MM.1S (cell line): ENCODE measurements around the gene OSGEP.

Experiments
- DNase-seq: peaks from one replicate; pipeline ENCODE4 v3.0.0-alpha.2; 2015
- H2AFZ ChIP-seq: fragments of 300-600 bp; sonication (generic); 2 replicates; pipeline ENCODE4 v1.6.0; 2016; ENCODE audit warnings: antibody characterized with exemption, low read length
- H3F3A ChIP-seq: fragments of 300-600 bp; sonication (generic); 2 replicates; pipeline ENCODE4 v1.6.1; 2016; ENCODE audit warnings: mild to moderate bottlenecking, antibody characterized with exemption, low read length, moderate library complexity, mixed read lengths; ENCODE audit not compliant: insufficient read depth
- H3K27ac ChIP-seq: fragments of 300-600 bp; sonication (generic); 2 replicates; pipeline ENCODE4 v1.5.1; 2016; ENCODE audit warnings: mild to moderate bottlenecking, low read length
- H3K27me3 ChIP-seq: fragments of 300-600 bp; sonication (generic); replicated peaks from 2 replicates; pipeline ENCODE4 v1.6.0; 2016; ENCODE audit warnings: low read length; ENCODE audit not compliant: insufficient read depth
- H3K36me3 ChIP-seq: fragments of 300-600 bp; sonication (generic); replicated peaks from 2 replicates; pipeline ENCODE4 v1.6.1; 2016; ENCODE audit warnings: mild to moderate bottlenecking, low read length, mixed read lengths; ENCODE audit not compliant: insufficient read depth
- H3K4me1 ChIP-seq: fragments of 300-600 bp; sonication (generic); 2 replicates; pipeline ENCODE4 v1.6.1; 2016; ENCODE audit warnings: low read length, mixed read lengths
- H3K4me2 ChIP-seq: fragments of 300-600 bp; sonication (generic); 2 replicates; pipeline ENCODE4 v1.6.0; 2016; ENCODE audit warnings: low read depth, low read length
- H3K4me3 ChIP-seq: fragments of 300-600 bp; sonication (generic); 2 replicates; pipeline ENCODE4 v1.5.1; 2016; ENCODE audit warnings: low read length, mixed read lengths
- H3K79me2 ChIP-seq: fragments of 300-600 bp; sonication (generic); 2 replicates; pipeline ENCODE4 v1.6.1; 2016; ENCODE audit warnings: mixed run types, low read length, mixed read lengths
- H3K9ac ChIP-seq: fragments of 300-600 bp; sonication (generic); 2 replicates; pipeline ENCODE4 v1.6.1; 2016; ENCODE audit warnings: low read length, mixed read lengths
- H3K9me2 ChIP-seq: fragments of 300-600 bp; sonication (generic); replicated peaks from 2 replicates; pipeline ENCODE4 v1.6.1; 2016; ENCODE audit warnings: mild to moderate bottlenecking, low read length, mixed read lengths; ENCODE audit not compliant: insufficient read depth
- H3K9me3 ChIP-seq: fragments of 300-600 bp; sonication (generic); replicated peaks from 2 replicates; pipeline ENCODE4 v1.6.1; 2016; ENCODE audit warnings: mild to moderate bottlenecking, low read length, mixed read lengths; ENCODE audit not compliant: insufficient read depth
- H4K20me1 ChIP-seq: fragments of 300-600 bp; sonication (generic); 2 replicates; pipeline ENCODE4 v1.6.1; 2016; ENCODE audit warnings: mild to moderate bottlenecking, low read length, moderate library complexity, mixed read lengths; ENCODE audit not compliant: insufficient read depth
- CTCF ChIP-seq: fragments of 300-600 bp; sonication (generic); IDR thresholded peaks from 2 replicates; pipeline ENCODE4 v1.5.1; 2016; ENCODE audit warnings: antibody characterized with exemption, low read length, mixed read lengths
- EZH2 ChIP-seq: fragments of 300-600 bp; sonication (generic); optimal IDR thresholded peaks from 2 replicates; pipeline ENCODE3; 2017; ENCODE audit warnings: low read depth, mild to moderate bottlenecking, antibody characterized with exemption, low read length, mixed read lengths
- EZH2phosphoT487 ChIP-seq: fragments of 300-600 bp; sonication (generic); IDR thresholded peaks from 2 replicates; pipeline ENCODE4 v1.6.1; 2018; ENCODE audit warnings: antibody characterized with exemption, low read length

Gene OSGEP

DNA sequence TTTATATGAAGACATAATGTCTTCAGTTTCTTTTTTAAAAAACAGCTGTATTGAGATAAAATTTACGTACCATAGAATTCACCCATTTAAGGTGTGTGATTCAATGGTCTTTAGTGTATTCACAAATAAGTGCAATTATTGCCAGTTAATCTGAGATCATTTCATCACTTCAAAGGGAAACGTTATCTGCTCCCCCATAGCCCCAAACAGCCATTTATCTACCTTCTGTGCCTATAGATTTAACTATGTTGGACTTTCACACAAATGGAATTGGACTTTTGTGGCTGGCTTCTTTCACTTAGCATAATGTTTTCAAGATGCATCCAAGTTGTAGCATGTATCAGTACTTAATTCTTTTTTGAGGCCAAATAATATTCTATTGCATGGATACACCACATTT lies 24.3 kb upstream of the OSGEP start:
- Histone ChIP-seq H3K27ac (no peak overlapping the region), H3K9ac (no peak overlapping the region), H3K36me3 (no peaks in the 10 kb centered on the region; the same call in 1 of the 2 replicates), H3F3A (no peaks in the 10 kb centered on the region), H3K4me3 (no peak overlapping the region), H3K27me3 (no peaks in the 10 kb centered on the region), H3K9me2 (no peaks in the 10 kb centered on the region), H3K9me3 (no peaks in the 10 kb centered on the region), H3K4me1 (no peaks in the 10 kb centered on the region), H3K79me2 (no peaks in the 10 kb centered on the region; the same call in 1 of the 2 replicates), H3K4me2 (no peak overlapping the region), H4K20me1 (no peaks in the 10 kb centered on the region), H2AFZ (no peak overlapping the region)
- no peak for DNase-seq
- TF ChIP-seq EZH2phosphoT487, result no peak
- TF ChIP-seq CTCF, result no peak
- no peak for TF ChIP-seq EZH2

DNA sequence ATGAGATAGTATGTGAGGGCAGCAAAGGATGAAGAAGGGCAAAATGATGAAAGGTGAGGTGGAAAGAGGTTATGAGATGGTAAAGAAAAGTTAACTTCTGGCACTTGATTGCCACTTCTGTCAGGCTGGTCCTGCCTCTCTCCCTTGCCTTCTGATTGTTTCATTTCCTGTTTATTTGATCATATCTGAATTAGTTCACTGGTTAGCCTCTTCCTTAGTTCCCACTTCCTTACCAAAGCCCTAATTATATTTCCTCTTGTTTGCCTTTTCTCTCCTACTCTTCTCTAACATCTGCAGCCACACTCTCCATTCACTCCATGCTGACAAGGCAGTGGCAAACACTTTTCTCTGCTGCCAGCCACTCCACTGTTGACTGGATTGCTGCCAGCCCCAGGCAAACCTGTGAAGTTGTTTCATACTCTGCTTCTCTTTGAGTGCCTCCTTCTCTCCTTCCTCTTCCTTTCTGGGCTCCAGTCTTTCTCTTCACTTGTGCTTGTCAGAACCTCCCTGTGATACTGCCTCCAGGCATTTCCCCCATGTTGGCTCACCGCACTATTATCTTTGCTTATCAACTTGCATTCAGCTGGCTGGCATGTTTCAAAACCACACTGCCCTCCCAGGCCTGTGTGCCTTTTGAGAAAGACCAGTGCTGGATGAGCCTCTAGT lies 22.7 kb upstream of the OSGEP start:
- Histone ChIP-seq H3K79me2 (peaks cover 7% of the 10 kb centered on the region), H3K4me1 (no peaks in the 10 kb centered on the region), H3K9ac (no peak overlapping the region), H3K9me2 (no peaks in the 10 kb centered on the region), H3K4me3 (no peak overlapping the region), H3K27me3 (no peaks in the 10 kb centered on the region), H2AFZ (no peak overlapping the region), H3K9me3 (no peaks in the 10 kb centered on the region), H3K36me3 (no peaks in the 10 kb centered on the region; the same call in 1 of the 2 replicates), H3K27ac (no peak overlapping the region), H3K4me2 (no peak overlapping the region), H3F3A (no peaks in the 10 kb centered on the region), H4K20me1 (no peaks in the 10 kb centered on the region)
- TF ChIP-seq EZH2phosphoT487, result no peak
- TF ChIP-seq EZH2, result no peak
- no peak for TF ChIP-seq CTCF
- DNase-seq, result no peak

- H3F3A ChIP-seq, result no peaks in the 10 kb centered on the region
- peaks cover 13% of the 10 kb centered on the region for H3K79me2 ChIP-seq
- H3K4me2 ChIP-seq, result no peak overlapping the region
- no peaks in the 10 kb centered on the region; the same call in 1 of the 2 replicates for H3K36me3 ChIP-seq
- no peaks in the 10 kb centered on the region for H4K20me1 ChIP-seq
- TF ChIP-seq EZH2phosphoT487 (no peak), CTCF (no peak), EZH2 (no peak)
- H3K4me3 ChIP-seq, result no peak overlapping the region
- no peaks in the 10 kb centered on the region for H3K9me2 ChIP-seq
- no peaks in the 10 kb centered on the region for H3K9me3 ChIP-seq
- no peak overlapping the region for H3K9ac ChIP-seq
- no peak overlapping the region for H3K27ac ChIP-seq
- no peak overlapping the region for H2AFZ ChIP-seq
- no peaks in the 10 kb centered on the region for H3K4me1 ChIP-seq
- no peaks in the 10 kb centered on the region for H3K27me3 ChIP-seq
- DNase-seq, result no peak
These were observed 22.2 kb upstream of the OSGEP start for GRCh38 chr14:20476776-20477175.
